Caco-2 (cell line): Measurements from ENCODE around the gene DGKB. TPM values are rescaled to one million over a fixed set of nuclear protein-coding genes. Genes with fewer than 3 reads are reported as not detected.
"Not testable (repeated sequence)": the region's sequence is repeated elsewhere in the genome, so short reads cannot be mapped to it uniquely, and the experiment has no call there.

Source experiments
- BruUV-seq: library from RNA; stranded (reverse); fragments of 400-500 nt; replicated peaks from 2 replicates; lab custom pipeline; 2021; lab: Mats Ljungman, UMichigan
- CTCF ChIA-PET: fragments of 300-600 bp; sonication (Branson Sonifier 250); formaldehyde crosslinking; loops from one replicate; lab custom pipeline; 2022; ENCODE audit warnings: antibody characterized with exemption; lab: Charles Lee
- POLR2A ChIA-PET: fragments of 300-600 bp; sonication (Branson Sonifier 250); formaldehyde crosslinking; loops from one replicate; lab custom pipeline; 2022; ENCODE audit warnings: antibody characterized with exemption; lab: Charles Lee
- DNase-seq, 2 experiments: peaks; one replicate each; pipeline versions ENCODE4 v3.0.0 to v3.0.0-alpha.2; 2020 to 2022
- H3K27me3 ChIP-seq: replicated peaks from 2 replicates; pipeline ENCODE4 v1.6.0; 2011; ENCODE audit warnings: low read length; ENCODE audit not compliant: control insufficient read depth, insufficient read depth
- H3K36me3 ChIP-seq: 2 replicates; pipeline ENCODE4 v1.5.1; 2011; ENCODE audit warnings: low read length; ENCODE audit not compliant: control insufficient read depth, insufficient read depth
- H3K4me1 ChIP-seq: fragments of 250-450 bp; sonication (Bioruptor Pico); 2 replicates; pipeline ENCODE4 v1.5.1; 2020; ENCODE audit warnings: mild to moderate bottlenecking
- H3K4me3 ChIP-seq: 2 replicates; pipeline ENCODE4 v1.5.1; 2011; ENCODE audit warnings: low read depth, mild to moderate bottlenecking, control low read depth, low read length
- H3K9me3 ChIP-seq: fragments of 250-450 bp; sonication (Bioruptor Pico); 2 replicates; pipeline ENCODE4 v1.5.1; 2020; ENCODE audit warnings: mild to moderate bottlenecking, moderate library complexity
- H3K27ac Mint-ChIP-seq: one replicate; pipeline ENCODE4 v1.8.0; 2022; ENCODE audit warnings: mixed read lengths; ENCODE audit not compliant: unreplicated experiment
- H3K27me3 Mint-ChIP-seq: one replicate; pipeline ENCODE4 v1.8.0; 2022; ENCODE audit warnings: mixed read lengths; ENCODE audit not compliant: insufficient read depth, unreplicated experiment
- H3K36me3 Mint-ChIP-seq: one replicate; pipeline ENCODE4 v1.8.0; 2022; ENCODE audit warnings: mild to moderate bottlenecking, mixed read lengths; ENCODE audit not compliant: insufficient read depth, unreplicated experiment
- H3K4me1 Mint-ChIP-seq: one replicate; pipeline ENCODE4 v1.8.0; 2022; ENCODE audit warnings: low read depth, mixed read lengths; ENCODE audit not compliant: unreplicated experiment
- H3K4me3 Mint-ChIP-seq: one replicate; pipeline ENCODE4 v1.8.0; 2022; ENCODE audit warnings: mild to moderate bottlenecking, moderate library complexity, mixed read lengths; ENCODE audit not compliant: unreplicated experiment
- H3K9me3 Mint-ChIP-seq: one replicate; pipeline ENCODE4 v1.8.0; 2022; ENCODE audit warnings: mixed read lengths; ENCODE audit not compliant: unreplicated experiment
- intact Hi-C: fragments of 100-400 bp; cut with micrococcal nuclease; formaldehyde crosslinking; loops from one replicate; pipeline ENCODE4 v1.10.0; 2022; ENCODE audit not compliant: unreplicated experiment
- total RNA-seq: library from RNA; stranded (reverse); gene quantifications from 2 replicates; pipeline ENCODE4 v1.2.3, GENCODE V29; 2022
- TF ChIP-seq, protein P1 (sequence below), 2 experiments: fragments of 200-600 bp in 1 of 2; IDR thresholded peaks; 1 replicate in 1 of 2; 2 replicates in 1 of 2; pipeline versions ENCODE4 v1.5.1 to v1.8.0; 2011 to 2022; ENCODE audit warnings: antibody characterized with exemption in 1 of 2, control low read depth in 1 of 2, inconsistent platforms in 1 of 2, low read depth in 1 of 2, low read length in 1 of 2, mild to moderate bottlenecking in 1 of 2, moderate library complexity in 1 of 2; ENCODE audit not compliant: insufficient read depth in 1 of 2, severe bottlenecking in 1 of 2, unreplicated experiment in 1 of 2

Gene DGKB
- total RNA-seq, 1 experiment from 2014 or later: 0.39 TPM

DNA sequence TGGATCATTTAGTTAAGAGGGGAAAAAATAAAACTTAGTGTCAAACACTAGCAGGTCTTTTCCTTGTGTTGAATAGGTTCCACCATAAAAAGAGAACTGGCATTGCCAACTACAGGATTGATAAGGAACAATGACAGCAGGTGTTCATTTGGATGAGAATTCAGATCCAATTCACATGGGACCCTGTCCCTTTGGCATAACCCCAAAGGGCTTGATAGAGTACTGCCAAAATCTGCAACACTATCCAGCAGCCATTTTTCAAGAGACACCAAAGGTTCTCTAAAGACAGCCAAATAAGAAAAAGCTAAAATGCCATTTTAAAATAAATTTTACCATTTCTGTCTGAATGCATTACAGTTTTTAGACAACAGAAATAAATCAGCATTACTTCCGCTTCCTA lies 422.3 kb downstream of the DGKB start:
- H3K4me3 Mint-ChIP-seq: no peak overlapping the region
- CTCF ChIA-PET: no interaction called here

DNA sequence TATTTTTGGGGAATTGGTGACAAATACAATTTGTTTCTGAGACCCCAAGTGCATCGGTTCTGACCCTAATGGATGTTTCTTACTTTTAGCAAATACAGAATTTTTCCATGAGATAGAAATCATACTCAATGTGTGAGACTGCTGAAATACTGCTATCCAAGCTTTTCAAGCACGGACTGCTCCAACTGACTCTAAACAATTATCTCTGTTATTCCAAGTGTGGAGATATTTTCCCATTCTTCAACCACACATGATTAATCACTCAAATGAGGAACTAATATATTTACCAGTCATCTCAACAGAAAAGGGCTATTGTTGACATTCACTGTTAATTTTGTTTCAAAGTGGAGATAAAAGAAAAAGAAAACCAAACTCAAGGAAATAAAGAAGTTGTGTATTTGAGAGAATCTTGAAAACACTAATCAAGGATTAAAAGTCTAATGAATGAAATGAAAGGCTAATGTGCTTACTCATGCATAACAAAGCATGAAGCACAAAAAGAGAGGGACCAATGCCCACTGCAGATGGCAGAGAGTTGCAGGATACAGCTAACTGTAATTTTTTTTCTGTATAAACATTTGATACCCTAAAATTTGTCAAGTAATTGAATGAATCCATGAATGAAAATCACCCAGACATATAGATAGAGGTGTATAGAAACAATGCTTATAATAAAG lies 423.6 kb downstream of the DGKB start:
- no peaks in the 10 kb centered on the region for H3K4me1 ChIP-seq
- no peak overlapping the region for H3K27ac Mint-ChIP-seq
- no peak overlapping the region for H3K4me3 Mint-ChIP-seq
- H3K9me3 ChIP-seq: no peaks in the 10 kb centered on the region
- no peaks in the 10 kb centered on the region for H3K36me3 ChIP-seq
- CTCF ChIA-PET: no interaction called here
- POLR2A ChIA-PET: no interaction called here
- no peaks in the 10 kb centered on the region for H3K27me3 ChIP-seq
- H3K27me3 Mint-ChIP-seq: no peaks in the 10 kb centered on the region
- H3K9me3 Mint-ChIP-seq: no peaks in the 10 kb centered on the region
- no peak overlapping the region for H3K4me3 ChIP-seq
- intact Hi-C loops: no loop called here
- H3K36me3 Mint-ChIP-seq: no peaks in the 10 kb centered on the region
- H3K4me1 Mint-ChIP-seq: no peaks in the 10 kb centered on the region
- TF ChIP-seq, protein P1, sequence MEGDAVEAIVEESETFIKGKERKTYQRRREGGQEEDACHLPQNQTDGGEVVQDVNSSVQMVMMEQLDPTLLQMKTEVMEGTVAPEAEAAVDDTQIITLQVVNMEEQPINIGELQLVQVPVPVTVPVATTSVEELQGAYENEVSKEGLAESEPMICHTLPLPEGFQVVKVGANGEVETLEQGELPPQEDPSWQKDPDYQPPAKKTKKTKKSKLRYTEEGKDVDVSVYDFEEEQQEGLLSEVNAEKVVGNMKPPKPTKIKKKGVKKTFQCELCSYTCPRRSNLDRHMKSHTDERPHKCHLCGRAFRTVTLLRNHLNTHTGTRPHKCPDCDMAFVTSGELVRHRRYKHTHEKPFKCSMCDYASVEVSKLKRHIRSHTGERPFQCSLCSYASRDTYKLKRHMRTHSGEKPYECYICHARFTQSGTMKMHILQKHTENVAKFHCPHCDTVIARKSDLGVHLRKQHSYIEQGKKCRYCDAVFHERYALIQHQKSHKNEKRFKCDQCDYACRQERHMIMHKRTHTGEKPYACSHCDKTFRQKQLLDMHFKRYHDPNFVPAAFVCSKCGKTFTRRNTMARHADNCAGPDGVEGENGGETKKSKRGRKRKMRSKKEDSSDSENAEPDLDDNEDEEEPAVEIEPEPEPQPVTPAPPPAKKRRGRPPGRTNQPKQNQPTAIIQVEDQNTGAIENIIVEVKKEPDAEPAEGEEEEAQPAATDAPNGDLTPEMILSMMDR (IDR thresholded peaks at IDR 0.05; ENCODE audit: insufficient read depth in 1 of 2, low read depth in 1 of 2, low read length in 1 of 2, severe bottlenecking in 1 of 2, unreplicated experiment in 1 of 2): no peak
- no TSS peak for BruUV-seq
- DNase-seq: no peak

More for the DNA sequence above, 422.3 kb downstream of the DGKB start:
- POLR2A ChIA-PET: no interaction called here
- TF ChIP-seq, protein P1 (IDR thresholded peaks at IDR 0.05; ENCODE audit: insufficient read depth in 1 of 2, low read depth in 1 of 2, low read length in 1 of 2, severe bottlenecking in 1 of 2, unreplicated experiment in 1 of 2): no peak
- H3K9me3 ChIP-seq: no peaks in the 10 kb centered on the region
- no peaks in the 10 kb centered on the region for H3K36me3 ChIP-seq
- no peak for DNase-seq
- no peak overlapping the region for H3K4me3 ChIP-seq
- no peaks in the 10 kb centered on the region for H3K4me1 ChIP-seq
- Mint-ChIP-seq H3K9me3 (no peaks in the 10 kb centered on the region), H3K27me3 (no peaks in the 10 kb centered on the region), H3K36me3 (no peaks in the 10 kb centered on the region), H3K4me1 (no peaks in the 10 kb centered on the region), H3K27ac (no peak overlapping the region)
- BruUV-seq: no TSS peak
- H3K27me3 ChIP-seq: no peaks in the 10 kb centered on the region
- intact Hi-C loops: no loop called here

DNA sequence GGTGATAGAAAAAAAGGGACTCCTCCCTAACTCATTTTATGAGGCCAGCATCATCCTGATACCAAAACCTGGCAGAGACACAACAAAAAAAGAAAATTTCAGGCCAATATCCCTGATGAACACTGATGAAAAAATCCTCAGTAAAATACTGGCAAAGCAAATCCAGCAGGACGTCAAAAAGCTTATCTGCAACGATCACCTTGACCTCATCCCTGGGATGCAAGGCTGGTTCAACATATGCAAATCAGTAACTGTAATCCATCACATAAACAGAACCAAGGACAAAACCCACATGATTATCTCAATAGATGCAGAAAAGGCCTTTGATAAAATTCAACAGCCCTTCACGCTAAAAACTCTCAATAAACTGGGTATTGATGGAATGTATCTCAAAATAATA lies 440.8 kb downstream of the DGKB start:
- intact Hi-C loops, BruUV-seq, H3K9me3 ChIP-seq, H3K4me3 ChIP-seq, H3K9me3 Mint-ChIP-seq, H3K4me1 Mint-ChIP-seq, POLR2A ChIA-PET, H3K36me3 Mint-ChIP-seq, H3K4me1 ChIP-seq, CTCF ChIA-PET, H3K4me3 Mint-ChIP-seq, DNase-seq, H3K36me3 ChIP-seq, H3K27ac Mint-ChIP-seq, H3K27me3 ChIP-seq, H3K27me3 Mint-ChIP-seq: not testable (repeated sequence)

DNA sequence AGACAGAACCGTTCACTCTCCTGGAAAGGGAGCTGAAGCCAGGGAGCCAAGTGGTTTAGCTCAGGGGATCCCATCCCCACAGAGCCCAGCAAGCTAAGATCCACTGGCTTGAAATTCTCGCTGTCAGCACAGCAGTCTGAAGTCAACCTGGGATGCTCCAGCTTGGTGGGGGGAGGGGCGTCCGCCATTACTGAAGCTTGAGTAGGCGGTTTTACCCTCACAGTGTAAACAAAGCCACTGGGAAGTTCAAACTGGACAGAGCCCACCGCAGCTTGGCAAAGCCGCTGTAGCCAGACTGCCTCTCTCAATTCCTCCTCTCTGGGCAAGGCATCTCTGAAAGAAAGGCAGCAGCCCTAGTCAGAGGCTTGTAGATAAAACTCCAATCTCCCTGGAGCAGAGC lies 443.7 kb downstream of the DGKB start:
- H3K27ac Mint-ChIP-seq, H3K9me3 Mint-ChIP-seq, H3K9me3 ChIP-seq, H3K27me3 ChIP-seq, H3K36me3 ChIP-seq, H3K4me3 ChIP-seq, BruUV-seq, DNase-seq, H3K4me3 Mint-ChIP-seq, POLR2A ChIA-PET, H3K4me1 ChIP-seq, CTCF ChIA-PET, H3K36me3 Mint-ChIP-seq, H3K4me1 Mint-ChIP-seq, H3K27me3 Mint-ChIP-seq: not testable (repeated sequence)
- intact Hi-C loops: loop anchor here (5.0 to 10.0 kb wide), 4 partner anchors 314 to 1177 kb away; no protein-coding TSS in a partner anchor
